ENCODE data around the gene BEND5. TPM values are rescaled to one million over a fixed set of nuclear protein-coding genes. Genes with fewer than 3 reads are reported as not detected.

The BEND5 gene
- total and polyA plus RNA-seq, 2 of the 4 experiments (the other 2 are of a cell fraction) = 1.1 to 1.3 TPM

DNA sequence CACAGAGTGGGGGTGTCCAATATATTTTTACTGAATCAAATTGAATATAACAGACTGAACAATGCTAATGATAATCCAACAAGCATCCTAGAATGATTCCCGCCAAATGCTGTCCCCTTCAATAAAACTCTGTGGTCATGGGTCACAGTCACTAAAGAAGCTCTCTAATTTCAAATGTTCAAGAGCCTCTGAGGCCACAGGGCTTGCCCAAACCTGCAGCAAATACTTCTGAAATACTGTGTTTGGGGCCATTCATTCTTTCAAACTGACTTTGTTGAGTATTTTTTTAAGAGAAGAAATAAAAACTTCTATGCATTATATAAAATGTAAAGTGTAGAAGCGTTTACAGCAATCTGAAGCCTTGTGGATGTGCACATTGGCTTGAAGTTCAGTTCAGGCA, 7.6 kb upstream of the BEND5 start:
- no peak overlapping the region for H3K9ac ChIP-seq (ENCODE audit: low read depth, low read length)
- no peak overlapping the region for H2BK120ac ChIP-seq (ENCODE audit: low read depth, low read length)
- no peaks in the 10 kb centered on the region for H3K27me3 ChIP-seq (ENCODE audit: control insufficient read depth, insufficient read depth, low read length)
- no peak overlapping the region for H3K14ac ChIP-seq (replicated peaks; ENCODE audit: low read depth, low read length)
- no peak for DNase-seq
- CTCF ChIA-PET = no interaction called here
- no peaks in the 10 kb centered on the region for H3K79me1 ChIP-seq (ENCODE audit: low read depth in 1 of 2, low read length in 2 of 2)
- H3K27ac ChIP-seq (ENCODE audit: insufficient read depth, low read length) = no peak overlapping the region
- POLR2A ChIA-PET (ENCODE audit: unreplicated experiment) = no interaction called here
- H2AFZ ChIP-seq (replicated peaks; ENCODE audit: low read length, poor library complexity) = no peak overlapping the region
- TF ChIP-seq MAZ (IDR thresholded peaks at IDR 0.05; ENCODE audit: borderline replicate concordance, low read depth, low read length) (no peak), RAD21 (IDR thresholded peaks at IDR 0.05; ENCODE audit: low read length) (no peak), FOS (IDR thresholded peaks at IDR 0.05; ENCODE audit: low read depth, low read length) (no peak), RFX5 (IDR thresholded peaks at IDR 0.05; ENCODE audit: low read depth, low read length) (no peak), CHD1 (IDR thresholded peaks at IDR 0.05; ENCODE audit: low read depth, low read length) (no peak), MAFK (IDR thresholded peaks at IDR 0.05; ENCODE audit: low read depth, low read length) (no peak), BHLHE40 (IDR thresholded peaks at IDR 0.05; ENCODE audit: low read depth, low read length) (no peak), CEBPB (IDR thresholded peaks at IDR 0.05; ENCODE audit: low read depth, low read length) (no peak), SMC3 (IDR thresholded peaks at IDR 0.05; ENCODE audit: low read depth, low read length) (no peak), MXI1 (IDR thresholded peaks at IDR 0.05; ENCODE audit: borderline replicate concordance, low read depth, low read length) (no peak), USF2 (IDR thresholded peaks at IDR 0.05; ENCODE audit: low read depth, low read length) (no peak), RCOR1 (IDR thresholded peaks at IDR 0.05; ENCODE audit: insufficient replicate concordance, low read length) (no peak), NFE2L2 (IDR thresholded peaks at IDR 0.05; ENCODE audit: low read depth, low read length) (no peak), POLR2A (IDR thresholded peaks at IDR 0.05; ENCODE audit: low read depth, low read length) (no peak)
- TF ChIP-seq, protein P1, sequence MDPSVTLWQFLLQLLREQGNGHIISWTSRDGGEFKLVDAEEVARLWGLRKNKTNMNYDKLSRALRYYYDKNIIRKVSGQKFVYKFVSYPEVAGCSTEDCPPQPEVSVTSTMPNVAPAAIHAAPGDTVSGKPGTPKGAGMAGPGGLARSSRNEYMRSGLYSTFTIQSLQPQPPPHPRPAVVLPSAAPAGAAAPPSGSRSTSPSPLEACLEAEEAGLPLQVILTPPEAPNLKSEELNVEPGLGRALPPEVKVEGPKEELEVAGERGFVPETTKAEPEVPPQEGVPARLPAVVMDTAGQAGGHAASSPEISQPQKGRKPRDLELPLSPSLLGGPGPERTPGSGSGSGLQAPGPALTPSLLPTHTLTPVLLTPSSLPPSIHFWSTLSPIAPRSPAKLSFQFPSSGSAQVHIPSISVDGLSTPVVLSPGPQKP (IDR thresholded peaks at IDR 0.05; ENCODE audit: borderline replicate concordance, low read depth, low read length) = no peak
- TF ChIP-seq, protein P2, sequence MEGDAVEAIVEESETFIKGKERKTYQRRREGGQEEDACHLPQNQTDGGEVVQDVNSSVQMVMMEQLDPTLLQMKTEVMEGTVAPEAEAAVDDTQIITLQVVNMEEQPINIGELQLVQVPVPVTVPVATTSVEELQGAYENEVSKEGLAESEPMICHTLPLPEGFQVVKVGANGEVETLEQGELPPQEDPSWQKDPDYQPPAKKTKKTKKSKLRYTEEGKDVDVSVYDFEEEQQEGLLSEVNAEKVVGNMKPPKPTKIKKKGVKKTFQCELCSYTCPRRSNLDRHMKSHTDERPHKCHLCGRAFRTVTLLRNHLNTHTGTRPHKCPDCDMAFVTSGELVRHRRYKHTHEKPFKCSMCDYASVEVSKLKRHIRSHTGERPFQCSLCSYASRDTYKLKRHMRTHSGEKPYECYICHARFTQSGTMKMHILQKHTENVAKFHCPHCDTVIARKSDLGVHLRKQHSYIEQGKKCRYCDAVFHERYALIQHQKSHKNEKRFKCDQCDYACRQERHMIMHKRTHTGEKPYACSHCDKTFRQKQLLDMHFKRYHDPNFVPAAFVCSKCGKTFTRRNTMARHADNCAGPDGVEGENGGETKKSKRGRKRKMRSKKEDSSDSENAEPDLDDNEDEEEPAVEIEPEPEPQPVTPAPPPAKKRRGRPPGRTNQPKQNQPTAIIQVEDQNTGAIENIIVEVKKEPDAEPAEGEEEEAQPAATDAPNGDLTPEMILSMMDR (conservative IDR thresholded peaks at IDR 0.05; ENCODE audit: low read depth, low read length) = no peak
- no peak overlapping the region for H4K5ac ChIP-seq (ENCODE audit: low read depth, low read length)
- H4K91ac ChIP-seq (ENCODE audit: insufficient read depth, low read depth, low read length) = no peak overlapping the region
- H3K4me1 ChIP-seq (ENCODE audit: control insufficient read depth, insufficient read depth, low read length) = no peaks in the 10 kb centered on the region
- dilution Hi-C loops (cut with HindIII; ENCODE audit: low sequenced_read_pairs, unreplicated experiment) (no loop called here), intact Hi-C loops (cut with micrococcal nuclease) (no loop called here), in situ Hi-C loops (cut with MboI; ENCODE audit: low sequenced_read_pairs) (no loop called here)
- H3K23ac ChIP-seq (ENCODE audit: low read depth, low read length) = no peak overlapping the region
- H3K4me3 ChIP-seq (ENCODE audit: insufficient read depth, low read depth, low read length) = no peak overlapping the region
- H3K9me1 ChIP-seq (ENCODE audit: insufficient read depth, low read length) = no peaks in the 10 kb centered on the region
- ATAC-seq (ENCODE audit: low read depth) = no peak
- H2BK20ac ChIP-seq (ENCODE audit: low read depth, low read length) = no peak overlapping the region
- no peak overlapping the region for H2BK5ac ChIP-seq (ENCODE audit: low read depth, low read length, poor library complexity, severe bottlenecking)
- no peak overlapping the region for H3K56ac ChIP-seq (ENCODE audit: extremely low read depth, insufficient read depth, low read length)
- no peaks in the 10 kb centered on the region for H4K20me1 ChIP-seq (ENCODE audit: insufficient read depth, low read length)
- no peak overlapping the region for H2BK15ac ChIP-seq (ENCODE audit: low read depth, low read length)
- H3K4ac ChIP-seq (ENCODE audit: low read depth, low read length) = no peak overlapping the region
- no peak overlapping the region for H4K8ac ChIP-seq (ENCODE audit: low read depth in 2 of 2, low read length in 2 of 2)
- BruUV-seq (replicated peaks) = no TSS peak
- H2AK5ac ChIP-seq (ENCODE audit: low read depth, low read length) = no peak overlapping the region
- no CpG with 5 or more reads among the region's 2 CpGs for WGBS, 2 experiments (ENCODE audit: extremely low coverage in 2 of 2, insufficient read length in 1 of 2)
- no peak overlapping the region for H2AK9ac ChIP-seq (replicated peaks; ENCODE audit: low read depth, low read length, poor library complexity)
- no peak overlapping the region for H3K18ac ChIP-seq (ENCODE audit: low read depth, low read length)
- H3K4me2 ChIP-seq (ENCODE audit: low read depth, low read length) = no peak overlapping the region
- H3K36me3 ChIP-seq (ENCODE audit: control insufficient read depth, insufficient read depth, low read length) = no peaks in the 10 kb centered on the region
- H3K9me3 ChIP-seq (ENCODE audit: control insufficient read depth, insufficient read depth, low read length) = no peaks in the 10 kb centered on the region
